GM18907 (cell line): ENCODE data around the gene MGAT4A.
"Not testable (repeated sequence)": the region's sequence is repeated elsewhere in the genome, so short reads cannot be mapped to it uniquely, and the experiment has no call there.

Source experiments
- ATAC-seq: cut with Tn5 transposase; IDR thresholded peaks from one replicate; pipeline ENCODE4 v1.9.1; 2021; ENCODE audit warnings: mild to moderate bottlenecking, moderate library complexity; ENCODE audit not compliant: unreplicated experiment

The MGAT4A gene

GRCh38 chr2:98759827-98760625 is 29.1 kb upstream of the MGAT4A start:
- ATAC-seq, result no peak

GRCh38 chr2:98759338-98759737 is 28.4 kb upstream of the MGAT4A start:
- ATAC-seq, result no peak

DNA sequence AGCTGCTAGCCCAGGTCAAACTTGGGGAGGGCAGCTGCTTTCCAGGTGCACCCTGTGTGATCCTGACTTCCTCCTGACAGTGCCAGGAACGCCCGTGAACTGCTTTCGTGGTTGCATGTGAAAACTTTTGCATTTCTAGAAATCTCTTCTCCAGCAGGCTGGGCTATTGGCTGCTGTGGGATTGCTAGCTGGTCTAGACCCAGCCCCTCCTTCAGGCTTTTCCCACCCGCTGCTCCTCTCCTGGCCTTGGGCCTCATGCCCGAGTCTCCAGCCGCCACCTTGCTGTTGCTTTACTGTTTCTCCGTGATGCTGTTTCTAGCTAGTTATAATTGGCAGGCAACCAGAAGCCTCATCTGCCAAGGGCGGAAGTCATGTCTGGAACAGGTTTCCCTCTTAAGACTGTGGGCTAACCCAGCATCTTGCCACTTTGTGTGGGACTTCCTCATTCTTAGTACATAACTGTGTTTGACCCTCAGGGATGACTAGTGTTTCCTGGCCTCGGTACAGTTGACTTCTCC is 27.0 kb upstream of the MGAT4A start:
- ATAC-seq, result peak; percentile 92

DNA sequence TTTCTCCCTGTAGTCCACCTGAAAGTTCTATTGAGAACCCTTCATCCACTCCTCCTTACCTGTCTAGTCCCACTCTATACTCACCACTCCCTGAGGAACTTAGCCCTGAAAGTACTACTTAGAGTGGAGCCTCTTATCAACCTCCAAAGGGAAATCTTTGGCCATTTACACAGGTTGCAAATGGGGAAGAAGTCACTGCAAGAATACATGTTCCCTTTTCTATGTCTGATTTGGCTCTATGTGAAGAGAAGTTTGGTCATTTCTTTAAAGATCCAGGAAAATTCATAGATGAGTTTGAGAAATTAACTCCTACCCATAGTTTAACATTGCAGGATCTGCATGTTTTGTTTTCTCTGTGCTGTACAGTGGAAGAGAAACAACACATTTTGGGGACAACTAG is 22.9 kb upstream of the MGAT4A start:
- no peak for ATAC-seq

DNA sequence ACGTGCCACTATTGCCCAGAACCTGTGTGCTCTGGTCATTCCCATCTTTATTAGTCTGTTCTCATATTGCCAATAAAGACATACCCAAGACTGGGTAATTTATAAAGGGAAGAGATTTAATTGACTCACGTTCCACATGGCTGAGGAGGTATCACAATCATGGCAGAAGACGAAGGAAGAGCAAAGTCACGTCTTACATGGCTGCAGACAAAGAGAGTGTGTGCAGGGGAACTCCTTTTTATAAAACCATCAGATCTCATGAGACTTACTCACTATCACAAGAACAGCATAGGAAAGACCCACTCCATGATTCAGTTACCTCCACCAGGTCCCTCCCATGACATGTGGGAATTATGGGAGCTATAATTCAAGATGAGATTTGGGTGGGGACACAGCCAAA is 21.8 kb upstream of the MGAT4A start:
- not testable (repeated sequence) for ATAC-seq

- ATAC-seq, result no peak
These were observed 20.8 kb upstream of the MGAT4A start for GRCh38 chr2:98751748-98752147.

- ATAC-seq, result no peak
These were observed 19.8 kb upstream of the MGAT4A start for GRCh38 chr2:98750593-98751282.

DNA sequence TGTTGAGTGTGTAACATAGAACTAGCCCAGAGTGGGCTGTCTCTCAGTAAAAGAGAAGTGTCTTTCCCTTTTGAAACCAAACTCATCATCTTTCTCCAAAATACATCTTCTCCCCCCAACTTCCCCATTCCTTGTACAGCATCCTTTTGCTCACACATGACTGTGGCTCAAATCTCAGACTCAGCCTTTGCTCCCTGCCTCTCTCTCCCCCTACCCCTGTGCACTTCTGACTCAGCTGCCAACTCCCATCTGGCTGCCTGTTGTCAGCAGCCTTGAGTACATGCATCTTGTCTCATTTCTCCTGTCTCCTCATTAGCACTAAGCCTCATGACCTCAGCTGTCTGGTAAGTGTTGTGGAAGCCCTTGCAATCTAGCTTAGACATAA is 18.1 kb upstream of the MGAT4A start:
- ATAC-seq, result no peak

- no peak for ATAC-seq
These were observed 17.5 kb upstream of the MGAT4A start for GRCh38 chr2:98748292-98749065.

DNA sequence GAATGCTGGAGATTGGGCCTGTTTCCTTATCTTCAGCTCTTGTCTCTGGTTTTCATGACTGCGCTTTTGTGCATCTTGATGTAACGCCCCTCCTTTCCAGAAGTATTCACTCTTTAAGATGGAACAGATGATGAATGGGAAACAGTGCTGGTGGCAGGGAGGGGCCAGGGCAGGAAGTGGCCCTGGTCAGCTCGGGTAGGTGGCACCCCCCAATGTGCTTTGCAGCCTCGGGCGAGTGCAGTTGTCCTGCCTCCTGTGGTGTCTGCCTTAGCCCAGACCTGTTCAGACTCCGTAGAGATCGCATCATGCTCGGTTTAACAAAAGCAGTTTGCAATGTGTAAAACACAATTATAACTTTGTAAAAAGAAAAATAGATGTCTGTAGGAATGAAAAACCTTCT is 17.0 kb upstream of the MGAT4A start:
- ATAC-seq, result no peak

DNA sequence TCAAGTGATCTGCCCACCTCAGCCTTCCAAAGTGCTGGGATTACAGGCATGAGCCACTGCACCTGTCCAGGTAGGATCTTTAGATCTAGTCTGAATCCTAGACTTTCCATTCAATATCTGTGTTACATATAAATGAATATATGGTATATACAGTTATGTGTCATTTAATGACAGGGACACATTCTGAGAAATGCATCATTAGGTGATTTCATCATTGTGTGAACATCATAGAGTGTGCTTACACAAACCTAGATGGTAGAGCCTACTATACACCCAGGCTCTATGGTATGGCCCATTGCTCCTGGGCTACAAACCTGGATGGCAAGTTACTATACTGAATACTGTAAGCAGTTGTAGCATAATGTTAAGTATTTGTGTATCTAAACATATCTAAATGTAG is 15.5 kb upstream of the MGAT4A start:
- no peak for ATAC-seq

GRCh38 chr2:98744595-98744994 is 13.7 kb upstream of the MGAT4A start:
- ATAC-seq, result no peak

DNA sequence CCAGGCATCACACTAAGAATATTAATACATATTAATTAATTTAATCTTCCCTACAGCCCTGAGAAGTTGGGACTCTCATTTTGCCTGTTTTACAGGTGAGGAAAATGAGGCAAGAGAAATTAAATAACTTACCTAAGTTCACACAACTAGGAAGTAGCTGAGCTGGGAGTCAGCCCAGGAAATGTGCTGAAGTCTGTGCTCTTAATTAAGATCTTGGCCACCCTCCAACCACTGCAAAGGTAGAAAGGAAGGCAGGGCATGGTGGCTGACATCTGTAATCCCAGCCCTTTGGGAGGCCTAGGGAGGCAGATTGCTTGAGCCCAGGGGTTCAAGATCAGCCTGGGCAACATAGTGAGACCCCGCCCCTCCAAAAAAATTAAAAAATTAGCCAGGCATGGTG is 12.9 kb upstream of the MGAT4A start:
- ATAC-seq, result no peak

DNA sequence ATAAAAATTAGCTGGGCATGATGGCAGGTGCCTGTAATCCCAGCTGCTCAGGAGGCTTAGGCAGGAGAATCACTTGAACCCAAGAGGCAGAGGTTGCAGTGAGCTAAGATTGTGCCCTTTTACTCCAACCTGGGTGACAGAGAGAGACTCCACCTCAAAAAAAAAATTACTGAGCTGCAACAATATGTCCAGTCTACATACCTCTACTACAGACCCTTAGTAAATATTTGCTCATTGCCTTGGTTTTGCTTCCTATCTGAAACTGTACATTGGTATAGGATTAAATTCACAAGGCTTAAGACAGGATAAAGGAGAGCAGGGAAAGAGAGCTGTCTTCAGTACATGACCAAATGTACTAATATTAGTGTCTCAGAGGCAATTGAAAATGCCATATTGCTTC is 8.1 kb upstream of the MGAT4A start:
- ATAC-seq, result no peak

DNA sequence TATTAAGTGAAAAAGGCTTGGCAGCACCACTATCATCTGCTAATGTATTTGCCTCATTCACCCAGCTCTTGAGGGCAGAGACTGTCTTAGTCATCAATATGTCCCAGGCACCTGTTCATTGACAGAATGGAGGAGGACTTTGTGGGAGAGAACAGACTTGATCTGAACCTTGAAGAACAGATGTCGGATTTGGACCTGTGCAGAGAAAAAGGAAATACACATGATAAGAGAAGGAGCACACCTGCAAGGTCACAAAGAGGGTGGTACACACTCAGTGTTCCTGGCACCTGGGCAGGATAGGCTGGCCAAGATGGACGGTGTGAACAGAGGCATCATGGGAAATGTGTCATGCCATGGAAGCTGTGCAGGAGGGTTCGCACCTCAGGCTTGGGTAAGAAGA is 7.4 kb upstream of the MGAT4A start:
- ATAC-seq, result no peak

GRCh38 chr2:98737848-98738247 is 6.9 kb upstream of the MGAT4A start:
- ATAC-seq, result no peak

DNA sequence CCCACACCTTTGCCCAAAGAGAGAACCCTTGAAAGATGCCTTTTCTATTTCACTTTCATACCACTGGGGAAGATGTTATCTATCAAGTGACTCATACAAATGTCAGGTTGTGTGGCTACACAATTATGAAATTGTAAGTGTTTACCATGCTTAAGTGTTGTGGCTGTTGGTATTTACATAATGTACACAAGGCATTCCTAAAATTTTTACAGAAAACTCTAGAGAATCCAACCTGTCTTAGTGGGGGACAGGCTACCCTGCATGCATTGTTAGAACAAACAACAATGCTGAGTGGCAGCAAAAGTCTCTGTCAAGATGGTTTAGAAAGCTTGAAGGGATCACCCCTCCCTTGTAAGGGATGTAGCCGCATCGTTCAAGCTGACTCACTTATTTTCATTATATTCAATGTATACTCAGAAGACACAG is 5.5 kb upstream of the MGAT4A start:
- no peak for ATAC-seq

- no peak for ATAC-seq
These were observed 3.9 kb upstream of the MGAT4A start for GRCh38 chr2:98734823-98735260.

- ATAC-seq, result no peak
These were observed 3.2 kb upstream of the MGAT4A start for GRCh38 chr2:98734162-98734561.

GRCh38 chr2:98732430-98733051 is 1.6 kb upstream of the MGAT4A start:
- no peak for ATAC-seq

- ATAC-seq, result no peak
These were observed 990 bp upstream of the MGAT4A start for GRCh38 chr2:98731894-98732349.
